ENCODE data around the gene ALAD.
"Not testable (repeated sequence)": the region's sequence is repeated elsewhere in the genome, so short reads cannot be mapped to it uniquely, and the experiment has no call there.

ALAD gene

DNA sequence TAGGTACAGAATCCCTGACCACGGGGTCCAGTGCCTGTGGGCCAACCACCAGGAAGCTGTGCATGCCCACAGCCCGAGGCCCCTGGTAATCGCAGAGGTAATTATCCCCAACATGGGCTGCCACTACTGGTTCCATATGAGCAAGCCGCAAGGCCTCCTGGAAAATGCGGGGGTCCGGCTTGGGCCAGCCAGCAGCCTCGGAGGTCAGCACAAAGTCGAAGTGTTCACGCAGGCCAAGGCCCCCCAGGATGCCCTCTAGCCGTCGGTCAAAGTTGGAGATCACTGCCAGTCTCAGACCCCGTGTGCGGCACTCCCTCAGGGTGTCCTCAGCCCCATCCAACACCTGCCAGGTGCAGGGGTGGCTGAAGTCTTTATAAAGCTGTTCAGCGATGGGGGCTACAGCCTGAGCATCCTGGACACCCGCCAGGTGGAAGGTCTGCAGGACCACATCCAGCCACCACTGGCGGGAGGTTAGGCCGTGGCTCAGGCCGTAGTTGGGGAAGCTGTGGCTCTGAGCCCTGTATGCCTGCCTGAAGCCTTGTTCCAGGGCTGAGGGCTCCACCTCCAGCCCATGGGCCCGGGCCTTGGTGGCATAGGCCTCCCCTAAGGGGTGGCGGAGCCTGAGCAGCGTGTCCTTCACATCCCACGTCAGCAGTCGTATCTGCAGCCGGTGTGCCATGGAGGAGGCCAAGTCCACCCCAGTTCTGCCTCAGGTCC, 27.2 kb downstream of the ALAD start:
- DNase-seq (ENCODE audit: low read depth) = no peak

- DNase-seq (ENCODE audit: low read depth) = no peak
These were observed 27.8 kb downstream of the ALAD start for GRCh38 chr9:113373256-113373655.

- no peak for DNase-seq (ENCODE audit: low read depth)
These were observed 29.0 kb downstream of the ALAD start for GRCh38 chr9:113372059-113372458.

GRCh38 chr9:113370806-113371325, 30.2 kb downstream of the ALAD start:
- DNase-seq (ENCODE audit: low read depth) = no peak

- no peak for DNase-seq (ENCODE audit: low read depth)
These were observed 31.3 kb downstream of the ALAD start for GRCh38 chr9:113369855-113370140.

DNA sequence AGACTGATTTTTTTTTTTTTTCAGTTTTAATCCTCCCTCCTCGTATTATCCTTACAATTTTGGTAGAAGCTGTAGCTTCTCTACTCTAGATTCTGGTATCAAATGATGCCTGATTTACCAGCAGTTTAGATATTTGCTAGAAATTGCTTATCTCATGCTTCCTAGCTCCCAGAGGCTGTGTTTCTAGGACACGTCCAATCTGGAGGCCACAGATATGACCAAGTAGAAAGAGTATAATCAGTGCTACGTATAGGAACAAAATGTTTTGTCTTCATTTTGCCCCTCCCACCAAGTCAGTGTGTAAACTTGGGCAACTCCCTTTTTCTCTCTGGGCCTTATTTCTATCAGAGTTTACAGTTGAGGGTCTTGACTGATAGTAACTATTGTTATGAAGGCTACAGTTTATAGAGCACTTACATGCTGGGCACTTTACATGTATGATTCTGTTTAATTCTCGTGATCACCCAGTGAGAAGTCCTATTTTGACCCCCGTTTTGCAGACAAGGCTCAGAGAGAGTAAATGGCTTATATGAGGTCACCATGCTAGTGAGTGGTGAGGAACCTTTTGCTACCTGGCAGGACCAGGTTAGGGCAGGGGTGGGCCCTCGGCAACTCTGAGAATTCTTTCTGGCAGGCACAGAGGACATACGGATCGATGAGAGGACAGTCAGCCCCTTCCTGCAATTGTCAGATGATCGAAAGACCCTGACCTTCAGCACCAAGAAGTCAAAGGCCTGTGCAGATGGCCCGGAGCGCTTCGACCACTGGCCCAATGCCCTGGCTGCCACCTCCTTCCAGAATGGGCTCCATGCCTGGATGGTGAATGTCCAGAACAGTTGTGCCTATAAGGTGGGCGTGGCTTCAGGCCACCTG, 31.9 kb downstream of the ALAD start:
- DNase-seq (ENCODE audit: low read depth) = no peak

GRCh38 chr9:113368348-113368981, 32.6 kb downstream of the ALAD start:
- DNase-seq (ENCODE audit: low read depth) = no peak

GRCh38 chr9:113365652-113366051, 35.4 kb downstream of the ALAD start:
- DNase-seq (ENCODE audit: low read depth) = not testable (repeated sequence)

DNA sequence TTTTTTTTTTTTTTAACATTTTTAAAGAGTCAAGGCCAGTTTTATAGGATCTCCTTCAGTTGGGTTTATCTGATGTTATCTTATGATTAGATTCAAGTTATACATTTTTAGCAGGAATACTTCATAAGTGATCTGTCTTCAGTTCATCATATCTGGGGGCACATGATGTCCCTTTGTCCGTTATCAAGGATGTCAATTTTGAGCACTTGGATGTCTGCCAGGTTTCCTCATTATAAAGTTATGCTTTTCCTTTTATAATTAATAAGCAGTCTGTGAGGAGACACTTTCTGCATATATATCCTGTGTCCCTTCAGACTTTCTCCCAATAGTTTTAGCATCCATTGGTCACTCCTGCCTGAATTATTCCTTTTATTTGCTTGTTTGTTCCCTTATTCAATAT, 36.1 kb downstream of the ALAD start:
- no peak for DNase-seq (ENCODE audit: low read depth)

DNA sequence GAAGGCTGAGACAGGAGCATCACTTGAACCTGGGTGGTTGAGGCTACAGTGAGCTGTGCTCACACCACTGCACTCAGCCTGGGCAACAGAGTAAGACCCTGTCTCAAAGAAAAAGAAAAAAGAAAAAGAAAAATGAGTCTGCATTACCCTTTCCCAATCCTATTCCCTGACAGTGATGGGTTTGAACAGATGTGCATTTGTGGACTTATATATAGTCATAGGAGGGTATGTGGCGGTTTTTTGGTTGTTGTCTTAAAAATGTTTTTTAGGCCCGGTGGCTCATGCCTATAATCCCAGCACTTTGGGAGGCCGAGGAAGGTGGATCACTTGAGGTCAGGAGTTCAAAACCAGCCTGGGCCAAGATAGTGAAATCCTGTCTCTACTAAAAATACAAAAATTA, 37.7 kb downstream of the ALAD start:
- no peak for DNase-seq (ENCODE audit: low read depth)

- no peak for DNase-seq (ENCODE audit: low read depth)
These were observed 39.6 kb downstream of the ALAD start for GRCh38 chr9:113361304-113362018.

- no peak for DNase-seq (ENCODE audit: low read depth)
These were observed 40.7 kb downstream of the ALAD start for GRCh38 chr9:113360242-113360842.

- no peak for DNase-seq (ENCODE audit: low read depth)
These were observed 41.7 kb downstream of the ALAD start for GRCh38 chr9:113359385-113359784.

DNA sequence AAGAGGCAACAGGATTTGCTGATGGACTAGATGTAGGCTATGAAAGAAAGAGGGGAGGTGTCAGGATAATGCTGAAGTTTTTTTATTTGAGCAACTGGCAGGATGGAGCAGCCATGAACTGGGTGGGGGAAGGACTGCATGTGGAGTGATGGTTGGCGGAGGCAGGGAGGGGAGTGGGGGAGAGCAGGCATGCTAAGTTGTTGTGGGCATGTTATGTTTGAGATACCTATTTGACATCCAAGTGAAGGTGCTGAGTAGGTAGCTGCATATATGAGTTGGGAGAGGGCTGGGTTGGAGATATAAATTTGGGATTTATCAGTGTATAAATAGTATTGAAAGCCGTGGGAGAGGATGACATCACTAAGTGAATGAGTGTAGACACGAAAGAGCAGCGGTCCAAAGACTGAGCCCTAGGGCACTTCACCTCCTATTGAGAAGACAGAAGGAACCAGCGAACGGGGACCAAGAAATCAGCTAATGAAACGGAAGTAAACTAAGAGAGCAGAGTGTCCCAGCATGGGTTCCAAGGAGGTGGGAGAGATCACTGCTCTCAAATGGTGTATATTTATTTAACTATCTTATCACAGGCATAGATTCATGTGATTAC, 44.3 kb downstream of the ALAD start:
- no peak for DNase-seq (ENCODE audit: low read depth)

- DNase-seq (ENCODE audit: low read depth) = no peak
These were observed 46.0 kb downstream of the ALAD start for GRCh38 chr9:113355040-113355596.

DNA sequence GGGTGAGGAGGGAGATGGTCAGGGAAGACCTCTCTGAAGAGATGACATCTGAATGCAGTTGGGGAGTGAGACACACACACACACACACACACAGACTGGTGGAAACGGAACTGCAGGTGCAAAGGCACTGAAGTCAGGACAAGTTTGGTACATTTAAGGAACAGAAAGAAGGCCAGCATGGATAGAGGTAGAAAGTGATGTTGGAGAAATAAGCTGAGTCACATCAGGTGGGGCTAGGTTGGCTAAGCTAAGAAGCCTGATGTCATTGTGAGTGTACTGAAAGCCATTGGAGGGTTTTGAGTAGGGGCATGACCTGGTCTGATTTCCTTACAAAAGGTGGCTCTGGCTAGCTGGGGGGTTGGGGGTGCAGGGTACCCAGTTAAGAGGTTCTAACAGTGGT, 48.7 kb downstream of the ALAD start:
- DNase-seq (ENCODE audit: low read depth) = no peak

DNA sequence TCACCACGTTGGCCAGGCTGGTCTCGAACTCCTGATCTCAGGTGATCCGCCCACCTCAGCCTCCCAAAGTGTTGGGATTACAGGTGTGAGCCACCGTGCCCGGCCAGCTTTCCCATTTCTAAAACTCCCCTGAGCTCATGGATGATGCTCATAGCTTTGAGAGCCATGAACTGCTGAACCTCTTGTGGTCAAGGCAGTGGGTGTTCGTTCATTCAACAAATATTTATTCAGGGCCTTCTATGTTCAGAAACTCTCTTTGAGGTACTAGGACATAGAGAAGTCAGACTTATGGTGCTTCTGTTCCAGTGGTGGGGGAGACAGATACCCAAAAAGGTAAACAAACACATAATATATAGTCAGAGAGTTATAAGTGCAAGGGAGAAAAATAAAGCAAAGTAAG, 49.1 kb downstream of the ALAD start:
- no peak for DNase-seq (ENCODE audit: low read depth)

DNA sequence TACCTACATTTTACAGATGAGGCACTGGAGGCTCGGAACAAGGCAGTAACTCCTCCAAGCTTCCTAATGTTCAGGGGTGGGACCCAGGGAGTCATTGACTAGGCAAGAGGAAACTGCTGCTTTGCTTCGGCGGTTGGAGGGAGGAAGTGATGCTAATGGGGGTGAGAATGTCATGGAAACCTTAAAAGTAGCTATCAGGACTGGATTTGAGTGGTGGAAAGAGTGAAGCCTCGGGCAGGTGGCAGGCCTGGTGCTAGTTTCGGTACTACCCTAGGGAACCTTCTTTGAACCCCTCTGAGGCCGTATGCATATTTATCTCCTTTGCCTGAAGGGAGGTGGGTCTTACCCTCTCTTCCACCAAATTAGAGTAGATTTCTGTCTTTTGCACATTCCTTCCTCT, 50.1 kb downstream of the ALAD start:
- no peak for DNase-seq (ENCODE audit: low read depth)

GRCh38 chr9:113350107-113350661, 50.9 kb downstream of the ALAD start:
- no peak for DNase-seq (ENCODE audit: low read depth)

DNA sequence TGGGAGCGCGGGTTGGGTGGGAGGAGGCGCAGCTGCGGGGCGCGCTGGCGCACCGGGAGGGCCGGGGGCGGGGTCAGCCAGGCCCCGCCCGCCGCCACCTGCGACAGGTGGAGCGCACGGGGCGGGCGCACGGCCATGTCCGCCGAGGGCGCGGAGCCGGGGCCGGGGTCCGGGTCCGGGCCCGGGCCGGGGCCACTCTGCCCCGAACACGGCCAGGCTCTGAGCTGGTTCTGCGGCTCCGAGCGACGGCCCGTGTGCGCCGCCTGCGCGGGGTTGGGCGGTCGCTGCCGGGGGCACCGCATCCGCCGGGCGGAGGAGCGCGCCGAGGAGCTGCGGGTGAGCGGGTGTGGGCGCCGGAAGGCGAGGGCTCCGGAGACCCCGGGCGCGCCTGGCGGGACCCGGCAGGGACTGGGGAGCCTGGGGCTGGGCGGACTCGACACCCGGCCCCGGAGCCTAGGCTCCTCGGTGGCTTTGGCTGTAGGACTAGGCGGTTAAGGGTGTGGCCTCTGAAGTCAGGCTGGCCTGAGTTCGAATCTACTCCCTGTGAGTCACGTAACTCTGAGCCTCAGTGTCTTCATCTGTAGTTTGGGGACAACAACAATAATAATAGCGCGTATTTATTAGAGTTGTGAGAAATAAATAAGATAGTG, 51.5 kb downstream of the ALAD start, which contains the start of gene BSPRY:
Gene BSPRY, plus strand, starts transcription at position 97 of the 650 bp plus-strand sequence. Its CDS starts 39 bp downstream, at position 136.
- DNase-seq (ENCODE audit: low read depth) = no peak
